Tibial nerve (tissue), 4 donors: ENCODE data around the gene LRRC56. TPM values are rescaled to one million over a fixed set of nuclear protein-coding genes. Genes with fewer than 3 reads are reported as not detected.
"Not testable (repeated sequence)": the region's sequence is repeated elsewhere in the genome, so short reads cannot be mapped to it uniquely, and the experiment has no call there.

Experiments
- DNase-seq, 2 donors: peaks; one replicate each; pipeline ENCODE4 v3.0.0-alpha.2; 2019; ENCODE audit warnings: low spot score in 2 of 2
- H3K27ac ChIP-seq, 4 donors: fragments of 200-600 bp; sonication (generic) in 3 of 4; one replicate each; pipeline ENCODE4 v1.5.1; 2017 to 2019; ENCODE audit warnings: mild to moderate bottlenecking in 1 of 4
- H3K27me3 ChIP-seq, 2 donors: fragments of 200-600 bp; sonication (generic) in 1 of 2; one replicate each; pipeline versions ENCODE4 v1.5.1 to v1.6.0; 2017 to 2019
- H3K36me3 ChIP-seq, 3 donors: fragments of 200-600 bp; sonication (generic); one replicate each; pipeline ENCODE4 v1.5.1; 2018 to 2019
- H3K4me1 ChIP-seq, 4 donors: fragments of 200-600 bp; sonication (generic) in 3 of 4; one replicate each; pipeline ENCODE4 v1.5.1; 2017 to 2019
- H3K4me3 ChIP-seq, 4 donors: fragments of 200-600 bp; sonication (generic) in 3 of 4; one replicate each; pipeline ENCODE4 v1.5.1; 2017 to 2019; ENCODE audit warnings: mild to moderate bottlenecking in 1 of 4, moderate library complexity in 1 of 4
- H3K9me3 ChIP-seq, 4 donors: fragments of 200-600 bp; sonication (generic) in 3 of 4; one replicate each; pipeline ENCODE4 v1.5.1; 2017 to 2019
- EP300 ChIP-seq, 2 donors: sonication (generic); formaldehyde crosslinking; IDR thresholded peaks; one replicate each; pipeline ENCODE4 v1.6.1; 2017; ENCODE audit warnings: antibody characterized with exemption in 2 of 2, mild to moderate bottlenecking in 1 of 2
- POLR2A ChIP-seq, 2 donors: fragments of 450-650 bp; IDR thresholded peaks; one replicate each; pipeline ENCODE4 v1.6.1; 2017; ENCODE audit warnings: antibody characterized with exemption in 2 of 2, mild to moderate bottlenecking in 2 of 2, moderate library complexity in 2 of 2
- WGBS, 2 donors: methylation state at CpG; one replicate each; pipeline ENCODE4 v1.1.5; 2018; 5-methylcytosine and 5-hydroxymethylcytosine counted together
- total RNA-seq, 4 donors: library from RNA; depleted of rRNA; stranded (reverse); fragments of >200 nt; gene quantifications; one replicate each; pipeline ENCODE4 v1.1.0, GENCODE V29; 2016
- TF ChIP-seq, protein P1 (sequence below), 5 experiments: fragments of 200-600 bp in 3 of 5; fragments of 450-650 bp in 2 of 5; sonication (generic) in 3 of 5; IDR thresholded peaks; one replicate each; pipeline ENCODE4 v1.5.1; 2016 to 2019; ENCODE audit warnings: antibody characterized with exemption in 5 of 5, mild to moderate bottlenecking in 3 of 5, moderate library complexity in 2 of 5

Gene LRRC56
- total RNA-seq, 4 donors from 2014 or later, result 0.22 to 1.4 (median 0.60) TPM; not detected in 1

DNA sequence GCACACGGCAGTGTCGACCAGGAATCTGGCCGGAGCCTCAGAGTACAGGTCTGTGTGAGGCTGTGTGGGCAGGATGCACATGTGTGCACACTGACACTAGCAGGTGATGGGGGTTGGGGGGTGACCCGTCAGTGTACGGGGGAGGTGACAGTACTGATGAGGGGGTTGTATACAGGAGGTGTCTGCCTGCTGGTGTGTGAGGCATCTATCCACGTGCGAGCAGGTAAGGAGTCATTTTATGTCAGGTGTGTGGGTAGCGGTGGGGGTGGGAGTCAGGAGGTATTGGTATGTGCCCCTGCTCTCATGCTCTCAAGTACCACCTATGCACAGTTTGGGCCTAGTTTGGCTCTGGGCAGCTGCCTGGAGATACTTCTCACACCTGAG, 34.5 kb downstream of the LRRC56 start:
- Histone ChIP-seq H3K4me3 (no peak overlapping the region), H3K9me3 (no peaks in the 10 kb centered on the region), H3K27ac (no peak overlapping the region), H3K4me1 (peaks cover 0 to 36% (median 16%) of the 10 kb centered on the region in 4 donors), H3K36me3 (no peaks in the 10 kb centered on the region), H3K27me3 (no peaks in the 10 kb centered on the region)
- 70 to 84% methylated on average over 8 of the region's 8 CpGs for WGBS, 2 donors
- TF ChIP-seq POLR2A (IDR thresholded peaks at IDR 0.05) (no peak), EP300 (IDR thresholded peaks at IDR 0.05) (no peak)
- TF ChIP-seq, protein P1, sequence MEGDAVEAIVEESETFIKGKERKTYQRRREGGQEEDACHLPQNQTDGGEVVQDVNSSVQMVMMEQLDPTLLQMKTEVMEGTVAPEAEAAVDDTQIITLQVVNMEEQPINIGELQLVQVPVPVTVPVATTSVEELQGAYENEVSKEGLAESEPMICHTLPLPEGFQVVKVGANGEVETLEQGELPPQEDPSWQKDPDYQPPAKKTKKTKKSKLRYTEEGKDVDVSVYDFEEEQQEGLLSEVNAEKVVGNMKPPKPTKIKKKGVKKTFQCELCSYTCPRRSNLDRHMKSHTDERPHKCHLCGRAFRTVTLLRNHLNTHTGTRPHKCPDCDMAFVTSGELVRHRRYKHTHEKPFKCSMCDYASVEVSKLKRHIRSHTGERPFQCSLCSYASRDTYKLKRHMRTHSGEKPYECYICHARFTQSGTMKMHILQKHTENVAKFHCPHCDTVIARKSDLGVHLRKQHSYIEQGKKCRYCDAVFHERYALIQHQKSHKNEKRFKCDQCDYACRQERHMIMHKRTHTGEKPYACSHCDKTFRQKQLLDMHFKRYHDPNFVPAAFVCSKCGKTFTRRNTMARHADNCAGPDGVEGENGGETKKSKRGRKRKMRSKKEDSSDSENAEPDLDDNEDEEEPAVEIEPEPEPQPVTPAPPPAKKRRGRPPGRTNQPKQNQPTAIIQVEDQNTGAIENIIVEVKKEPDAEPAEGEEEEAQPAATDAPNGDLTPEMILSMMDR (IDR thresholded peaks at IDR 0.05), result no peak
- no peak for DNase-seq

DNA sequence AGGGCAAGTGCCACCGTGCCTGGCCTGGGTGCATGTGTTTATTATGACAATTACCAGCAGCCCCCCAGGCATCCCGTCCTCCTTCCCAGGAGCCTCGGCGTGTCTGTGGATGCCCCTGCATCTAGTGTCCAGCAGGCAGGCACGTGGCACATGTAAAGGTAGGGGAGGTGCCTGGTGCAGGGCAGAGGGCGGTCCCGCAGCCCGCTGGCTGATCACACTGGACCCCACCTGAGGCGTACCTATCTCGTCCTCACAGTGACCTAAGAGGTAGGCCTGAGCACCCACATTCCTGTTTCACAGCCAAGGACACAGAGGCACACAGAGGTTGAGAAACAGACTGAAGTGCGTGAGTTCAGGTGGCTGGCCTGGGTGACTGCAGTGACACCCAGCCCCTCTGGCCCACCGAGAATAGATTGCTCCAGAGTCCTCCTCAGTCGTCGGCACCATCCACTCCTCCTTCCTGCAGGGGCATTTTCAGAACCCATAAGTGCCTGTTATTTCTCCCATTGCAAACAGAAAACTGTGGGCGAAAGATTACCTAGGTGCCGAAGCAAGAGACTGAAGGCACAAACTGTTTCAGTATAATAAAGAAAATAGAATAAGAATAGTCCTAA, 35.9 kb downstream of the LRRC56 start:
- no peak for DNase-seq
- Histone ChIP-seq H3K27me3 (no peaks in the 10 kb centered on the region), H3K4me1 (peaks cover 0 to 38% (median 25%) of the 10 kb centered on the region in 4 donors), H3K27ac (peak overlapping the region in 1 of 4 donors; percentile 2), H3K36me3 (peaks cover 0 to under 1% (median 0%) of the 10 kb centered on the region in 3 donors), H3K4me3 (no peak overlapping the region), H3K9me3 (no peaks in the 10 kb centered on the region)
- TF ChIP-seq EP300 (IDR thresholded peaks at IDR 0.05), result no peak
- TF ChIP-seq, protein P1 (IDR thresholded peaks at IDR 0.05), result no peak
- no peak for TF ChIP-seq POLR2A (IDR thresholded peaks at IDR 0.05)
- 92 to 93% methylated on average over 15 to 16 of the region's 16 CpGs for WGBS, 2 donors

GRCh38 chr11:574031-574570, 36.8 kb downstream of the LRRC56 start:
- peaks cover 0 to 43% (median 31%) of the 10 kb centered on the region in 4 donors for H3K4me1 ChIP-seq
- H3K27me3 ChIP-seq, H3K9me3 ChIP-seq, H3K36me3 ChIP-seq, DNase-seq, H3K4me3 ChIP-seq: not testable (repeated sequence)
- WGBS, 2 donors, result 55 to 57% methylated on average over 13 to 14 of the region's 14 CpGs
- peak overlapping the region in 2 of 4 donors; percentile 69 to 85 for H3K27ac ChIP-seq

GRCh38 chr11:574632-575312, 37.4 kb downstream of the LRRC56 start:
- no peaks in the 10 kb centered on the region for H3K9me3 ChIP-seq
- peaks cover 0 to 4% (median 0%) of the 10 kb centered on the region in 3 donors for H3K36me3 ChIP-seq
- H3K27me3 ChIP-seq, result no peaks in the 10 kb centered on the region
- H3K27ac ChIP-seq, result peak overlapping the region in 2 of 4 donors; percentile 74 to 85
- H3K4me3 ChIP-seq, result peak overlapping the region; percentile 43 to 96 (median 81)
- DNase-seq, result no peak
- WGBS, 2 donors, result 28 to 30% methylated on average over 25 of the region's 25 CpGs
- H3K4me1 ChIP-seq, result peaks cover 0 to 43% (median 32%) of the 10 kb centered on the region in 4 donors
- TF ChIP-seq EP300 (IDR thresholded peaks at IDR 0.05), result no peak
- no peak for TF ChIP-seq POLR2A (IDR thresholded peaks at IDR 0.05)
- TF ChIP-seq, protein P1 (IDR thresholded peaks at IDR 0.05), result no peak

DNA sequence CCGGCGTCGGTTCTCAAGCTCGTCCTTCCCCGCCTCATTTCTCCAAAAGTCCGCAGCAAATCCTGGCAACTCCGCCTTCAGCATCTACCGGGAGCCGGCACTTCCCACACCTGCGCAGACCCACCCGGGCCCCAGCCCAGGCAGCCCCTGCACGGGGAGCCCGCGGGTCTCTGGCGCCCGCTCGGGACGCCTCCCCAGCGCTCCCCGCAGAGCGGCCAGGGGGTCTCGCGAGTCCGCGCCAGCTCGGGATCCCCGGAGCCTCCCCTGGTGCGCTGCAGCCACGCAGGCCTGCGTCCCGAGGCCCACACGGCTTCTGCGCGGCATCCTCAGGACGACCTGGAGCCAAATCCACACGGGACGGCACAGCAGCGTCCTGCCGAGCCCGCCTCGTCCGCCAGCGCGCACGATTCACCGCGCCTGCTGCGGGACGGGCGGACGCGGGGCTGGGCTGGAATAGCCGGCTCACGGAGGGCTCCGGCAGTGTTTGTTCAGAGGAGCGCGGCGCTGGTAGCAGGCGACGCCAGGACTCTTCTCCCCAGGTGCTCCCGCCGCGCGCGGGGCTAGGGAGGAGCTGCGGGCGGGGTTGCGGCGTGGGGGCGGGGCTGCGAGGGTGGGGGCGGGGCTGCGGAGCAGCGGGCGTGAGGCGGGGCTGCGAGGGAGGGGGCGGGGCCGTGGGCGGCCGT, 38.1 kb downstream of the LRRC56 start:
- Histone ChIP-seq H3K27ac (peak overlapping the region; percentile 21 to 85 (median 70)), H3K36me3 (peaks cover 0 to 4% (median 0%) of the 10 kb centered on the region in 3 donors), H3K4me1 (peaks cover 0 to 50% (median 36%) of the 10 kb centered on the region in 4 donors), H3K9me3 (no peaks in the 10 kb centered on the region), H3K27me3 (no peaks in the 10 kb centered on the region), H3K4me3 (peak overlapping the region; percentile 43 to 96 (median 81))
- no peak for DNase-seq
- 2 to 3% methylated on average over 11 to 44 of the region's 81 CpGs for WGBS, 2 donors
- TF ChIP-seq, protein P1 (IDR thresholded peaks at IDR 0.05), result no peak
- TF ChIP-seq POLR2A (IDR thresholded peaks at IDR 0.05) (peak in 1 of 2 donors; percentile 36), EP300 (IDR thresholded peaks at IDR 0.05) (no peak)
